Natural killer cell (primary cell): Measurements from ENCODE around the gene FKBP1A. TPM values are rescaled to one million over a fixed set of nuclear protein-coding genes. Genes with fewer than 3 reads are reported as not detected.

Source experiments
- ATAC-seq, 3 donors: fragments of 150-1000 bp in 2 of 3; fragments of 200-7000 bp in 1 of 3; cut with Tn5 transposase; 1 replicate in 1 of 3; 2 replicates in 2 of 3; pipeline ENCODE4 v1.10.0; 2021; ENCODE audit warnings: mild to moderate bottlenecking in 2 of 3, moderate library complexity in 2 of 3
- DNase-seq, 2 donors: peaks; one replicate each; pipeline versions ENCODE4 v3.0.0 to v3.0.0-alpha.2; 2013 to 2021; ENCODE audit warnings: mixed read lengths in 1 of 2
- H3K27ac ChIP-seq: one replicate; pipeline ENCODE4 v1.5.1; 2013; ENCODE audit warnings: mild to moderate bottlenecking, low read length
- H3K27me3 ChIP-seq: one replicate; pipeline ENCODE4 v1.6.1; 2013; ENCODE audit warnings: low read length; ENCODE audit not compliant: control insufficient read depth, insufficient read depth
- H3K36me3 ChIP-seq: one replicate; pipeline ENCODE4 v1.6.1; 2013; ENCODE audit warnings: low read length; ENCODE audit not compliant: control insufficient read depth, insufficient read depth
- H3K4me1 ChIP-seq: one replicate; pipeline ENCODE4 v1.6.1; 2013; ENCODE audit warnings: low read length; ENCODE audit not compliant: control insufficient read depth, insufficient read depth
- H3K4me3 ChIP-seq: one replicate; pipeline ENCODE4 v1.5.1; 2013; ENCODE audit warnings: low read length
- H3K9me3 ChIP-seq: one replicate; pipeline ENCODE4 v1.6.1; 2013; ENCODE audit warnings: low read length; ENCODE audit not compliant: control insufficient read depth, insufficient read depth
- H3K27ac Mint-ChIP-seq, 2 donors: one replicate each; pipeline ENCODE4 v1.8.0; 2022; ENCODE audit warnings: mild to moderate bottlenecking in 2 of 2, mixed read lengths in 2 of 2, moderate library complexity in 1 of 2
- H3K27me3 Mint-ChIP-seq, 2 donors: one replicate each; pipeline ENCODE4 v1.8.0; 2022; ENCODE audit warnings: low read depth in 2 of 2, mixed read lengths in 2 of 2
- H3K36me3 Mint-ChIP-seq: one replicate; pipeline ENCODE4 v1.8.0; 2022; ENCODE audit warnings: mixed read lengths
- H3K4me1 Mint-ChIP-seq, 2 donors: one replicate each; pipeline ENCODE4 v1.8.0; 2022; ENCODE audit warnings: mixed read lengths in 2 of 2
- H3K4me3 Mint-ChIP-seq: one replicate; pipeline ENCODE4 v1.8.0; 2022; ENCODE audit warnings: mild to moderate bottlenecking, moderate library complexity, mixed read lengths
- H3K9me3 Mint-ChIP-seq, 2 donors: one replicate each; pipeline ENCODE4 v1.8.0; 2022; ENCODE audit warnings: mixed read lengths in 2 of 2
- WGBS: methylation state at CpG from one replicate; pipeline ENCODE4 v1.1.7; 2013; ENCODE audit warnings: missing lambda C conversion rate; ENCODE audit not compliant: insufficient coverage; 5-methylcytosine and 5-hydroxymethylcytosine counted together
- intact Hi-C: fragments of 100-400 bp; cut with micrococcal nuclease; formaldehyde crosslinking; loops from one replicate; pipeline ENCODE4 v1.14.2; 2022
- total RNA-seq, 4 donors: library from RNA; stranded (reverse); fragments of 120-200 nt in 1 of 4; gene quantifications; one replicate each; pipeline versions ENCODE4 v1.2.3 to v1.2.4, GENCODE V29; 2013 to 2022
- TF ChIP-seq, protein P1 (sequence below): fragments of 200-600 bp; IDR thresholded peaks from one replicate; pipeline ENCODE4 v1.8.0; 2022; ENCODE audit warnings: antibody characterized with exemption

Gene FKBP1A
- total RNA-seq, 3 donors from 2014 or later (not counting 1 experiment from before 2014, with no cell fraction given), result 74.6 to 76.4 (median 75.4) TPM

GRCh38 chr20:1415667-1416468 lies 23.0 kb upstream of the FKBP1A start:
- Mint-ChIP-seq H3K36me3 (peaks cover 21% of the 10 kb centered on the region), H3K27ac (no peak overlapping the region), H3K4me3 (no peak overlapping the region), H3K9me3 (peaks cover 4 to 5% of the 10 kb centered on the region in 2 donors), H3K27me3 (peaks cover 49 to 91% of the 10 kb centered on the region in 2 donors), H3K4me1 (no peaks in the 10 kb centered on the region)
- H3K4me3 ChIP-seq, result no peak overlapping the region
- H3K27ac ChIP-seq, result no peak overlapping the region
- no peaks in the 10 kb centered on the region for H3K36me3 ChIP-seq
- H3K27me3 ChIP-seq, result peaks cover 21% of the 10 kb centered on the region
- DNase-seq, result no peak
- peaks cover 5% of the 10 kb centered on the region for H3K9me3 ChIP-seq
- TF ChIP-seq, protein P1, sequence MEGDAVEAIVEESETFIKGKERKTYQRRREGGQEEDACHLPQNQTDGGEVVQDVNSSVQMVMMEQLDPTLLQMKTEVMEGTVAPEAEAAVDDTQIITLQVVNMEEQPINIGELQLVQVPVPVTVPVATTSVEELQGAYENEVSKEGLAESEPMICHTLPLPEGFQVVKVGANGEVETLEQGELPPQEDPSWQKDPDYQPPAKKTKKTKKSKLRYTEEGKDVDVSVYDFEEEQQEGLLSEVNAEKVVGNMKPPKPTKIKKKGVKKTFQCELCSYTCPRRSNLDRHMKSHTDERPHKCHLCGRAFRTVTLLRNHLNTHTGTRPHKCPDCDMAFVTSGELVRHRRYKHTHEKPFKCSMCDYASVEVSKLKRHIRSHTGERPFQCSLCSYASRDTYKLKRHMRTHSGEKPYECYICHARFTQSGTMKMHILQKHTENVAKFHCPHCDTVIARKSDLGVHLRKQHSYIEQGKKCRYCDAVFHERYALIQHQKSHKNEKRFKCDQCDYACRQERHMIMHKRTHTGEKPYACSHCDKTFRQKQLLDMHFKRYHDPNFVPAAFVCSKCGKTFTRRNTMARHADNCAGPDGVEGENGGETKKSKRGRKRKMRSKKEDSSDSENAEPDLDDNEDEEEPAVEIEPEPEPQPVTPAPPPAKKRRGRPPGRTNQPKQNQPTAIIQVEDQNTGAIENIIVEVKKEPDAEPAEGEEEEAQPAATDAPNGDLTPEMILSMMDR, result no peak
- H3K4me1 ChIP-seq, result no peaks in the 10 kb centered on the region
- ATAC-seq, result no peak
- intact Hi-C loops, result no loop called here
- WGBS, result 82% methylated on average over 8 of the region's 8 CpGs

- Mint-ChIP-seq H3K4me1 (no peaks in the 10 kb centered on the region), H3K4me3 (no peak overlapping the region), H3K27ac (no peak overlapping the region), H3K9me3 (peaks cover 4 to 5% of the 10 kb centered on the region in 2 donors), H3K27me3 (peaks cover 52 to 90% of the 10 kb centered on the region in 2 donors), H3K36me3 (peaks cover 12% of the 10 kb centered on the region)
- H3K9me3 ChIP-seq, result peaks cover 4% of the 10 kb centered on the region
- H3K27me3 ChIP-seq, result peaks cover 25% of the 10 kb centered on the region
- H3K36me3 ChIP-seq, result no peaks in the 10 kb centered on the region
- intact Hi-C loops, result no loop called here
- TF ChIP-seq, protein P1, result no peak
- WGBS, result 71% methylated on average over 3 of the region's 4 CpGs
- DNase-seq (no peak), ATAC-seq (no peak)
- H3K4me3 ChIP-seq, result no peak overlapping the region
- H3K4me1 ChIP-seq, result no peaks in the 10 kb centered on the region
- H3K27ac ChIP-seq, result no peak overlapping the region
Observed at GRCh38 chr20:1414982-1415381, 22.1 kb upstream of the FKBP1A start.

GRCh38 chr20:1405801-1406200 lies 12.9 kb upstream of the FKBP1A start:
- no peaks in the 10 kb centered on the region for H3K4me1 Mint-ChIP-seq
- ATAC-seq, result no peak
- TF ChIP-seq, protein P1, result no peak
- peaks cover 15% of the 10 kb centered on the region for H3K27me3 ChIP-seq
- H3K4me3 Mint-ChIP-seq, result no peak overlapping the region
- H3K9me3 Mint-ChIP-seq, result no peaks in the 10 kb centered on the region
- no peak overlapping the region for H3K27ac Mint-ChIP-seq
- no peak overlapping the region for H3K27ac ChIP-seq
- H3K4me3 ChIP-seq, result no peak overlapping the region
- no peaks in the 10 kb centered on the region for H3K9me3 ChIP-seq
- no peaks in the 10 kb centered on the region for H3K36me3 ChIP-seq
- H3K27me3 Mint-ChIP-seq, result peaks cover 43 to 56% of the 10 kb centered on the region in 2 donors
- no peak for DNase-seq
- WGBS, result 68% methylated on average over 2 of the region's 2 CpGs
- H3K36me3 Mint-ChIP-seq, result no peaks in the 10 kb centered on the region
- intact Hi-C loops, result no loop called here
- H3K4me1 ChIP-seq, result no peaks in the 10 kb centered on the region
